Panc1 (cell line): ENCODE measurements around the gene CEP164. TPM values are rescaled to one million over a fixed set of nuclear protein-coding genes. Genes with fewer than 3 reads are reported as not detected.

ENCODE experiments used
- ATAC-seq: fragments of 200-7000 bp; cut with Tn5 transposase; 2 replicates; pipeline ENCODE4 v1.9.1; 2020; ENCODE audit warnings: mild to moderate bottlenecking, moderate library complexity
- BruUV-seq: library from RNA; stranded (reverse); fragments of 400-500 nt; replicated peaks from 2 replicates; lab custom pipeline; 2021; lab: Mats Ljungman, UMichigan
- CTCF ChIA-PET: fragments of 300-600 bp; sonication (Branson Sonifier 250); formaldehyde crosslinking; loops from one replicate; lab custom pipeline; 2022; ENCODE audit warnings: antibody characterized with exemption; lab: Charles Lee
- POLR2A ChIA-PET: fragments of 300-600 bp; sonication (Branson Sonifier 250); formaldehyde crosslinking; loops from one replicate; lab custom pipeline; 2022; ENCODE audit warnings: antibody characterized with exemption; lab: Charles Lee
- DNase-seq: peaks from one replicate; pipeline ENCODE4 v3.0.0-alpha.2; 2010; ENCODE audit warnings: low read depth, low spot score
- H3K27ac ChIP-seq: 2 replicates; pipeline ENCODE4 v1.5.1; 2011; ENCODE audit warnings: mild to moderate bottlenecking, low read length, inconsistent platforms
- H3K27me3 ChIP-seq: fragments of 200-500 bp; sonication (Bioruptor generic); 2 replicates; pipeline ENCODE4 v1.6.0; 2014; ENCODE audit warnings: low read length, inconsistent platforms; ENCODE audit not compliant: control insufficient read depth, insufficient read depth
- H3K36me3 ChIP-seq: fragments of 200-500 bp; sonication (Bioruptor generic); 2 replicates; pipeline ENCODE4 v1.5.1; 2014; ENCODE audit warnings: inconsistent platforms, mild to moderate bottlenecking, low read length, moderate library complexity; ENCODE audit not compliant: control insufficient read depth, insufficient read depth
- H3K4me1 ChIP-seq: 2 replicates; pipeline ENCODE4 v1.5.1; 2011; ENCODE audit warnings: inconsistent platforms, mild to moderate bottlenecking, low read length, moderate library complexity; ENCODE audit not compliant: control insufficient read depth, insufficient read depth
- H3K4me3 ChIP-seq, 2 experiments: 2 replicates each; pipeline ENCODE4 v1.5.1; 2011 to 2012; ENCODE audit warnings: low read depth in 2 of 2, low read length in 2 of 2, mild to moderate bottlenecking in 2 of 2, inconsistent platforms in 1 of 2, moderate library complexity in 1 of 2
- H3K9me3 ChIP-seq: fragments of 200-500 bp; sonication (Bioruptor generic); 2 replicates; pipeline ENCODE4 v1.5.1; 2014; ENCODE audit warnings: low read depth, mild to moderate bottlenecking, inconsistent platforms, low read length, moderate library complexity; ENCODE audit not compliant: control insufficient read depth, insufficient read depth
- CTCF ChIP-seq: fragments of 450-650 bp; IDR thresholded peaks from 2 replicates; pipeline ENCODE4 v1.5.1; 2017; ENCODE audit warnings: mild to moderate bottlenecking
- POLR2AphosphoS5 ChIP-seq: IDR thresholded peaks from 2 replicates; pipeline ENCODE4 v1.6.1; 2012; ENCODE audit warnings: mild to moderate bottlenecking, low read depth, low read length, moderate library complexity
- REST ChIP-seq, 2 experiments: IDR thresholded peaks; 2 replicates each; pipeline ENCODE4 v1.6.1; 2011 to 2012; ENCODE audit warnings: low read depth in 2 of 2, control low read depth in 1 of 2, low read length in 1 of 2, mild to moderate bottlenecking in 1 of 2, moderate library complexity in 1 of 2; ENCODE audit not compliant: insufficient read depth in 1 of 2
- SIN3A ChIP-seq: IDR thresholded peaks from 2 replicates; pipeline ENCODE4 v1.6.1; 2012; ENCODE audit warnings: low read depth, mild to moderate bottlenecking, low read length, moderate library complexity, borderline replicate concordance; ENCODE audit not compliant: insufficient read depth
- TCF7L2 ChIP-seq: IDR thresholded peaks from 2 replicates; pipeline ENCODE4 v1.6.1; 2011; ENCODE audit warnings: mild to moderate bottlenecking, low read depth, low read length, inconsistent platforms
- in situ Hi-C: cut with HindIII; loops from 2 replicates; pipeline ENCODE4 v1.10.0; 2016; ENCODE audit warnings: low sequenced_read_pairs, low pct_unique_long_range_greater_than_20kb
- intact Hi-C: fragments of 100-400 bp; cut with micrococcal nuclease; formaldehyde crosslinking; loops from one replicate; pipeline ENCODE4 v1.10.0; 2022; ENCODE audit not compliant: unreplicated experiment
- total RNA-seq: library from RNA; stranded (reverse); gene quantifications from one replicate; pipeline ENCODE4 v1.2.1, GENCODE V29; 2021; ENCODE audit not compliant: unreplicated experiment

CEP164 gene
- total RNA-seq, 1 experiment from 2014 or later: 75.4 TPM

- intact Hi-C loops (no loop called here), in situ Hi-C loops (no loop called here)
- ATAC-seq (no peak), DNase-seq (no peak)
- Histone ChIP-seq H3K27me3 (no peaks in the 10 kb centered on the region), H3K27ac (no peak overlapping the region), H3K36me3 (no peaks in the 10 kb centered on the region), H3K4me1 (no peaks in the 10 kb centered on the region), H3K4me3 (no peak overlapping the region), H3K9me3 (no peaks in the 10 kb centered on the region)
- no TSS peak for BruUV-seq
- POLR2A ChIA-PET: no interaction called here
- CTCF ChIA-PET: no interaction called here
- TF ChIP-seq CTCF (no peak), TCF7L2 (no peak), SIN3A (no peak), POLR2AphosphoS5 (no peak), REST (IDR thresholded peaks at IDR 0.05; ENCODE audit: insufficient read depth in 1 of 2, low read depth in 2 of 2, low read length in 1 of 2) (no peak)
Measured at GRCh38 chr11:117417342-117417741, 89.7 kb downstream of the CEP164 start.

GRCh38 chr11:117417856-117418255 is 90.2 kb downstream of the CEP164 start:
- BruUV-seq: no TSS peak
- ChIA-PET CTCF (no interaction called here), POLR2A (no interaction called here)
- Histone ChIP-seq H3K27ac (no peak overlapping the region), H3K9me3 (no peaks in the 10 kb centered on the region), H3K27me3 (no peaks in the 10 kb centered on the region), H3K4me1 (no peaks in the 10 kb centered on the region), H3K4me3 (no peak overlapping the region), H3K36me3 (no peaks in the 10 kb centered on the region)
- in situ Hi-C loops (no loop called here), intact Hi-C loops (no loop called here)
- TF ChIP-seq REST (IDR thresholded peaks at IDR 0.05; ENCODE audit: insufficient read depth in 1 of 2, low read depth in 2 of 2, low read length in 1 of 2): no peak
- DNase-seq (no peak), ATAC-seq (no peak; the same call in 1 of the 2 replicates)
